GM19193 (cell line): ENCODE results near the gene PIGR.

Source experiments
- POLR2A ChIP-seq: IDR thresholded peaks from 4 replicates; pipeline ENCODE4 v1.6.1; 2011; ENCODE audit not compliant: insufficient read depth, insufficient read length; ENCODE audit errors: extremely low read depth

Gene PIGR

GRCh38 chr1:206898089-206898914 lies 48.0 kb downstream of the PIGR start:
- TF ChIP-seq POLR2A, result no peak

DNA sequence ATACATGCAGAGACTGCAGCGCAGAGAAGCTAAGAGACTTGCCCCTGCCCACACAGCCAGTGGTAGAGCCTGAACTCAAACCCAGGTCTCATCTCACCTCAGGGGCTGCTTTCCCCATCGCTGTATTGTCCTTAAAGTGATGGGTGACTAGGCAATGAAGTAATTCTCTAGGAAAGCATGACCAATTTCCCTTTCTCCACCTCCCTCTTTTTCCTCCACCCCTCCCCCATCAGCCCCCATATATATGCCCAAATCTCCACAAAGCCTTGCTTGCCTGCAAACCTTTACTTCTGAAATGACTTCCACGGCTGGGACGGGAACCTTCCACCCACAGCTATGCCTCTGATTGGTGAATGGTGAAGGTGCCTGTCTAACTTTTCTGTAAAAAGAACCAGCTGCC lies 49.1 kb downstream of the PIGR start, which contains the start of gene IL24:
Gene IL24, plus strand, starts transcription at position 269 of the 400 bp plus-strand sequence. CDS start 390 bp downstream, outside the sequence.
- no peak for TF ChIP-seq POLR2A

DNA sequence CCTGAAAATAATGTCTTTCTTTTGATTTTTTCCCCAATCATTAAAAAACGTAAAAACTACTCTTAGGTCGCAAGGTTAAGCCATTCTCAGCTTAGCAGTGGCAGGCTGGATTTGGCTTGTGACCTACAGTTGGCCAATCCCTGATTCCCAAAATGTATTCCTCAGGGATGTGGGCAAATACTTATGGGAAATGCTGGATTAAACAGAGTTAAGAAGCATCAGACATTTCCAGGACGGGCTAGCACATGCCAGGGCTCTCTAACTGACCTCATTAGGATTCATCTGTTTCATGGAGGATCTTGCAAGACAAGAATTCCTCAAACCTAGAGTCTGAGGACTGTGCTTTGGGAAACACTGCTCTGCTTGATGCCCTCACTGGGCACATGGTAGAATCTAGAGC lies 50.0 kb downstream of the PIGR start:
- TF ChIP-seq POLR2A, result no peak

GRCh38 chr1:206895837-206896242 lies 50.4 kb downstream of the PIGR start:
- TF ChIP-seq POLR2A, result no peak

- TF ChIP-seq POLR2A, result no peak
Observed at GRCh38 chr1:206895325-206895724, 50.9 kb downstream of the PIGR start.

DNA sequence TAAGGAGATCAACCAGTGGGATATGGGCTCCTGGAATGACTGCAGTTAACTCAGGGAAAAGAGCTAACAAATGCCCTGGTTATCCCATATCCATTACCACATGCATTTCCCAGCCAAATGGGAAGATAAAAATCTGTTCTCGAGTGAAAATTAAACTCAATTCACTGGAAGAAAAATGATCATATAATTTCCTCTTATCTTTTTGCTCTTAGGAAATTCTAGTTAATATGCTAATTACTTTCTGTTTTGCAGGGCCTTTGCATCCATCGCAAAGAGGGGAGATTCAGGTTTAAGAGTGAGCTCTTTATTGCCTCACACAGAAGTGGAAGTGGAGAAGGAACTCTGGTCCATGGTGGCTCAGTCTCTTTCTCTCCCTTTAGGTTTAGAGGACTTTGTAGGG lies 52.9 kb downstream of the PIGR start:
- TF ChIP-seq POLR2A, result no peak

DNA sequence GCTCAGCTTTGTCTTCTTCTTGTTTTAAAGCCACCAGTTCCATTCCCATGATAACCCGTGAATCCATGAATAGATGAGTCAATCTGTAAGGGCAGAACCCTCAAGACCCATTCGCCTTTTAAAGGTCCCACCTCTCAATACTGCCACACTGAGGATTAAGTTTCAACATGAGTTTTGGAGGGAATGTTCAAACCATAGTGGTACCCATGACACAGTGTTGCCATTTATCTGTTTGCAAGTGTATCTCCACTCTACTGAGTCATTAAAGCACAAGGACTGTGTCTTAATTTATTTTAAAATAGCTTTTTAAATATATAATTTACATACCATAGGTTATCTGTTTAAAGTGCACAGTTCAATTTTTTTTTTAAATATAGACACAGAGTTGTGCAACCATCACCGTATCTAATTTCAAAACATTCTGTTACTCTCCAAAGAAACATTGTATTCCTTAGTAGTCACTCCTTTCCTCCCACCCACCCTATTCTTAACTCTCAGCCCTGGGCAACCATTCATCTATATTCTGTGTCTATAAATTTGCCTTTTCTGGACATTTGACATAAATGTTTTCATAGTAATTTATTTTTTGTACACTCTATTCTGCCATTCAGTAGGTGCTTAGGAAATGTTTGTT lies 53.8 kb downstream of the PIGR start:
- TF ChIP-seq POLR2A, result no peak

DNA sequence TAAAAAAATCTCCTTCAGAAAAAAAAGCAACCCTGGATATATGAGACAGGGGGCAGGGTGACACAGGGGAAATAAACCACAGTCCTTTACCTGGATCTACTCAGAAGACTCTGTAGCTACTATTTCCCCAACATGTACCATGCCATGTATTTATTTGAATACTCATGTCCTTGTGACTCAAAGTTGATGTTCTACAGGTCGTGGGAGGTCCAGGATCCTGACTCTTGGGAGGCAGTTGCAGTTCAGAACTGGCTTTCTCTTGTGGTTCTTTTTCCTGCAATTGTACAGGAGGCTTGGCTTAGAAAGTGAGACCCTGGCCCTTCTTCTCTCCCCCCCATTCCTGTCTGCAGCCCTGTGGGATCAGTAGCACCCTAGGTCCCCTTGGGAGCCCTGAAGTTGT lies 54.9 kb downstream of the PIGR start:
- TF ChIP-seq POLR2A, result no peak

- TF ChIP-seq POLR2A, result no peak
Observed at GRCh38 chr1:206890125-206891060, 55.9 kb downstream of the PIGR start.

GRCh38 chr1:206887701-206888100 lies 58.6 kb downstream of the PIGR start:
- no peak for TF ChIP-seq POLR2A

GRCh38 chr1:206886831-206887230 lies 59.4 kb downstream of the PIGR start:
- no peak for TF ChIP-seq POLR2A

DNA sequence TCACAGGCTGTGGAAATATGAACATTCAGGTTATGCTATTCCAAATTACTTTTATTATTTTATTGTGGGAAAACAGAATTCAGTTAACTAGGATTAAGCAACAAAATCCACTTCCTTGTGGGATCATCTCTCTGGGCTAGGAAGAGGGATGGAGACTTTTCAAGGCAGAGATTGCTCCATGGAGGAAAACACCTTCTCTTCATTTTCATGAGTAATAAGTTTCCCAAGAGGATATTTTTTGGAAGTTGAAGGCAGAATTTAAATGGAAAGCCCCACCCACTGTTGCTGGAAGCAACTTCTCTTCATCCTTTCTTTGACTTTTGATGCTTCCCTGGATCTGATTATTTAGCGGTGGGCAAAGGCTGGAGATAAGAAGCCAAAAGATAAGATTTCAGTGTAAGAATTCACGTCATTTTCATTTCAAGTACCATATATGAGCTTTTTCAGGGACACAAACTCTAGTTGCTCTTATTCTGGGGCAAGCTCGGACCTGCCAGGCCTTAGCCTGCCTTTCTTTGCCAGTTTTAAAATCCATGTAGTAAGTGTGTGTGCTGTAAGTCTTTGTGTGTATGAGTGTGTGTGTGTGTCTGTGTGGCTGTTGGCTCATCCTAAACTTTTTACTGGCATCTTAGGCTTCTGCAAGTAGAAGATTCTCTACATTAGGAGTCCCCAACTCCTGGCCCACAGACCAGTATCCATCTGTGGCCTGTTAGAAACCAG lies 60.8 kb downstream of the PIGR start:
- TF ChIP-seq POLR2A, result no peak

DNA sequence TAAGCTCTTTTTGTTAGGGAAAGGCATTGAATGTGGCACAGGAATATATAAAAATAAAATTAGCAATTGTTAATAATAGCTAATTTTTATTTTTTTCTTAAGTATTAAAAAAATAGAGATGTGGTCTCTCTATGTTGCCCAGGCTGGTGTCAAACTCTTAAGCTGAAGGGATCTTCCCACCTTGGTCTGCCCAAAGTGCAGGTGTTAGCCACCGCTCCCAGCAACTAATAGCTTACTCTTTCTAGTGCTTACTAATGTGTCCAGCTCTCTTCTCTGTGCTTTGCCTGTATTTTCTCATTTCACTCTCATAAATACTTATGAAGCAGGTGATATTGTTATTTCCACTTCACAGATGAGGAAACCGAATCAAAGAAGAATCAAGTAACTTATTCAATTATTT lies 62.4 kb downstream of the PIGR start:
- TF ChIP-seq POLR2A, result no peak

DNA sequence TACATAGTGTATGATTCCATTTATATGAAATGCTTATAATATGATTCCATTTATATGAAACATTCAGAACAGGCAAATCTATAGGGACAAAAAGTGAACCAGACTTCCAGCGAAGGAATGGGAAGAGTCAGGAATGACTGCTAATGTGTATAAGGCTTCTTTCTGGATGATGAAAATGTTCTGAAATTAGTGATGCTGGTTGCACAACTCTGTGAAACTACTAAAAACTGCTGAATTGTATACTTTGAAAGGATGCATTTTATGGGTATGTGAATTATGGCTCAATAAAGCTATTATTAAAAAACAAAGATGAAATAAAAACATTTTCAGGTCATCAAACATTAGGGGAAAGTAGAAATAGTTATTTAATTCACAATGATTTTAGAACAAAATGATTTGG lies 63.1 kb downstream of the PIGR start:
- no peak for TF ChIP-seq POLR2A
